CD4-positive, alpha-beta T cell treated with Interleukin-6 at 100 ng/mL for 8 hours (primary cell): Measurements from ENCODE around the gene SORCS2.

ENCODE experiments used
- DNase-seq: peaks from one replicate; pipeline ENCODE4 v3.0.0-alpha.2; 2020; ENCODE audit warnings: mixed read lengths, low spot score

SORCS2 gene

DNA sequence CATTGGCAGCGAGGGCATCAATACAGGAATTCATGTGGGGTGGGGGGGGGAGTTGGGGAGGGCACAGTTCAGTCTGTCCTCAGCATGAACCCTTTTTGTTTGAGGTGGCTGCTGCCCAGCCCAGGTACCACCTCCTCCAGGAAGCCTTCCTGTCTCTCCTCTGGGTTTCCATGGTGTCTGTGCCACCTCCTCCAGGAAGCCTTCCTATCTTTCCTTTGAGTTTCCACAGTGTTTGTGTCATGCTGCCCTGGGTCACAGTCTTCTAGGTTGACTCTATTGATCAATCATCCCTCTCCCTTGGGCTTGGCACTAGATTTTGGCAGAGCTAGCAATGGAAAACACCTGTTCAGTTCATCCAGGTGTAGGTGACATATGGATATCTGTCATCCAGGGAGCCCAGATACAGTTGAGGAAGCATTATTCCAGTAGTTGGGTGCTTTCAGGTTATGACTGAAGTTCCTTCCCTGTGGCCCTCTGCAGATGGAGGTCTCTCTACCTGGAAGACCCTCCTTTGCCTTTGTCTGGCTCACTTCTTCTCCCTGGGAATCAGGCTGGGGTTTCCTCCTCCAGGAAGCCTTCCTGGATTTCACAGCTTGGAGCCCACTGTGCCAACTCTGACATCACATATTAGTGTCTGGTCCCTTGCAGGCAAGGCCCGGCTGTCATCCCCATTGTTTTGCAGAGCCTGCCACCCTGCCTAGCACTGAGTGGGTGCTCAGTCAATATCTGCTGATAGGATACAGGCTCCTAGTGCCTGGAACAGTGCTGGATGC, 96.6 kb downstream of the SORCS2 start:
- no peak for DNase-seq

DNA sequence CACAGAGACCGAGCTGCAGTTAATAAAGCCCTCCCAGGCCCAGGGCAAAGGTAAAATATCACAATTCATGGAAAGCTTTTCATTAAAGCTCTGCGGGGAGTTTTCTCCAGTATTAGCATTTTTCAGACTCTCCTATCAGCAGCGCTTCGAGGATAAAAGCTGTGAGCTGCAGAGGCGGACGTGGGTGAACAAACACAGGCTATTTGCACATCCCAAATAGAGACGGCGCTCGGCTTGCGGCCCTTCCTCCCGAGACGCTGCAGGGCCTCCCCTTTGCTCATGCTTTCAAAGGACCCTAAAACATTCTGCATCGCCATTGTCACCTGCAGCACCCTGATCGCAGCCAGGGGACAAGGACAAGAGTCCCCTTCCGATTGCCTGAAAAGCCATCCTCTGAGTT, 97.3 kb downstream of the SORCS2 start:
- DNase-seq = no peak

DNA sequence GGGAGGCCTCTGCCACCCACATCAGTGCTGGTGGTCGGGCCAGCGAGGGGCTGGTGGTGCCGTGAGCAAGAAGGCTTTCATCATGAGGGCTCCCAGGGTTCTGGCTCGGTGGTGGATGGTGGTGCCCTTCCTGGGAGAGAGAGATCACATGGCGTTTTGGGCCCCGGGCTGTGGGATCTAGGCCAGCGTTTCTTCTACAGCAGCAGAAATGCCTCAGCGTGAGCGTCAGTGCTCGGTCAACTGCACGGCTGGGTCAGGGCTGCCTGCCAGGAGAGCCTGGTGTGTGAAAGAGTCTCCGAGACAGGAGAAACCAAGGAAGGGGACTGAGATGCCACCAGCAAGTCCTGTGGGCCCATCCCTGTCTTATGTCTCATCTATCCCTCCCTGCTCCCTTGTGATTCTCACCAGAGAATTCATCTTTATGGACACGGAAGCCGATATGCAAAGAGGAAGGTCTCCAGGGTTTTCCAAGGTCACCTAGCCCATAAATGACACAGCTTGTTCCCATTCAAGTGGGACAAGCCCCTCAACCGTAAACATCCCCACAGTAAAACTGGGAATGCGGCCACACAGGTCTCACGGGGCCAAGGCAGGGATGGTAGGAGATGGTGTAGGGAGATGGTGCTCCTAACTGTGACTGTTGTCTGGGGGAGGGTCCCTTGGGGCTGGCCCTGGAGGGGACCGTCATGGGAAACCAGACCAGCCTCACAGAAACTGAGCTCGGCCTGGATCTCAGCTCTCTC, 99.2 kb downstream of the SORCS2 start:
- DNase-seq = no peak

GRCh38 chr4:7293703-7294102, 101.4 kb downstream of the SORCS2 start:
- DNase-seq = no peak

- DNase-seq = no peak
Observed at GRCh38 chr4:7294176-7294756, 101.9 kb downstream of the SORCS2 start.

DNA sequence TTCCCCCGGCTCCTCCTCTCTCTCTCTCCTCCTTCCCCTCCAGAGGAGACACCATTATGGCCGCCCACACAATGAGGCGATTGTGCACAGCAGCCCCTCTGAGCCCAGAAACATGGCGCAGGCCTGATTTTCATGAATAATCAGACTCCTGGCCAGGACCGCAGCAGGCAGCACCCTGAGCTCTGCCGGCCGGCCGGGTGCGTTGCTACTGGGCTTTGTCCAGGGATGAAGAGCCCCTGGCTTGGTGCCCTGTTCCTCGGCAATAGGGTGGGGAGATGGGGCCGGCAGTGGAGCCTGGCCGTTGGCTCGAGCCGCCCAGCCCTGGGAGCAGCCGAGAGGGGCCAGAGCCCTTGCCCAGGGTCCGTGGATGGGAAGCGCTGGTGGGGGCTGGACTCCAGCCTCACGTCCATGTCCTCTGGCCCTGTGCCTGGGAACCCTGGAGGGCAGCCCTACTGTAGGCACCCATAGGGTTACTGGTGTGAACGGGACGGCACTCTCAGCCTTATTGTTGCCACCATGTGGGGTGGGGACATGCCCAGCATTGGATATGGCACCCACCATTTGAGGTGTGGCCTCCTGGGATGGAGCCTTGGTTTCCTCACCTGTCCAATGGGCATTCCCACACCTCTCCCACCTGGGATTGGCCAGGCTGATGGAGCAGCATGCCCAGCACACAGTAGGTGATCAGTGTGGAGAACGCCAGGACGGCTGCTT, 103.0 kb downstream of the SORCS2 start:
- no peak for DNase-seq

GRCh38 chr4:7295911-7296660, 103.7 kb downstream of the SORCS2 start:
- DNase-seq = no peak

DNA sequence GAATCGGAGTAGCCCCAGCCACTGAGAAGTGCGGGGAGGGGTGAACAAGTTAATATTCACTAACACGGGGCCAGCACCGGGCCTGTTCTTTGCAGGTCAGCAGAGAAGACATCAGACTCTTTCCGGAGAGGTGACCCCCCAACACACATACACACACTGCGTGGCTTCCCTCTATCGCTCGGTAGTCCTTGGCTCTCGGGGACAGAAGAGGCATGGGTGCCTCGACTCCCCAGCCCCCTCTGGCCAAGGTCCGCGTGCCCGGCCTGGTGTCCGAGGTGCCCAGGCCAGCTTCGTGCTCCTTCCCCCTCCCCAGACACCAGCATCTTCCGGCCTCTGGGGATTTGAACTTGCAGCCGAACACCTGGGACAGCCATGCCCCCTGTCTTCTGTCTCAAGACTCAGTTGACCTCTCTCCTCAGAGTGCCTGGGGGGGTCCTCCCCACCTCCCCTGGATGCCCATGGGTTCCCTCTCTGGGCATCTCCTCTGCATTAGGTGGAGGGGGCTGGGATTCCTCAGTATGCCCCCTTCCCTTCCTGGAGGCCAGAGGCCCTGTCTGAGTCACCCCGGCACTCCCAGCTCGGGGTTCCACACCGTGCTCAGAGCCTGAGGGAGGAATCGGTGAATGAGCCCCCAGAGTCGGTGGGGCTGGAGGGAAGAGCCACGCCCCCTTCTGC, 104.5 kb downstream of the SORCS2 start:
- DNase-seq = no peak

GRCh38 chr4:7297374-7297773, 105.0 kb downstream of the SORCS2 start:
- no peak for DNase-seq

DNA sequence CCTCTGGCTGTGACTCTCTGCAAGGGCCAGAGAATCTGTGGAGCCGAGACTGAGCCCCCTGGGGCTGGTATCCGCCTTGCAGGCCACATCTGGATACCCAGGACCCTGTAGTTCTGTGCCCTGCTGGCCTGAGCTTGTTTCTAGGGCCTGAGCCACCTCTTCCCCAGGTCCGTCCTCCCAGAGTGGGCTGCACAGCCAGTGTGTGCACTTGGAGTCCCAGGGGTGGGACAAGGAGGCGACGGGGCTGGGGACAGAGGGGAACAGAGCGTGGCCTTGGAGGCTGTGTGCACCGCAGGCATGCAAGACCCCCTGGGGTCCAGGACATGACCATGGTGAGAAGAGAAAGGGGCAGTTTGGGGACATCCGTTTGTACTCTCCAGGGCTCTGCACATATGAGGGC, 105.5 kb downstream of the SORCS2 start:
- DNase-seq = no peak

DNA sequence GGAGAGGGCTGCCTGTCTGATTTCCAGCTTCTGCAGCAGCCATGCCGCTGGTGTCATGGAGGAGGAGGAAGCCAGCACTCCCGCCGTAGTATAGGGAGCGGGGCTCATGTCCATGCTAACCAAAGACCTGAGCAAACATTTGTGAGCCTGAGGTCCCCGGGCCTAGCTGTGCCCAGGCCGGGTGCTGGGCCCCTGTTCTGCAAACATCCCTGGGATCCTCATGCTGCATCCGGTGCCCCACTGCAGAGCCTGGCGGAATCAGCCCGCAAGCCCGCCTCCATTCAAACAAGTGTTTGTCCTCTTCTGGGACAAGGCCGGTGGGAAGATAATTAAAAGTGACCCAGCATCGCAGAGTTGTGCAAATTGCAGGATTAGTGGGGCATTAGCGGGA, 106.3 kb downstream of the SORCS2 start:
- no peak for DNase-seq

DNA sequence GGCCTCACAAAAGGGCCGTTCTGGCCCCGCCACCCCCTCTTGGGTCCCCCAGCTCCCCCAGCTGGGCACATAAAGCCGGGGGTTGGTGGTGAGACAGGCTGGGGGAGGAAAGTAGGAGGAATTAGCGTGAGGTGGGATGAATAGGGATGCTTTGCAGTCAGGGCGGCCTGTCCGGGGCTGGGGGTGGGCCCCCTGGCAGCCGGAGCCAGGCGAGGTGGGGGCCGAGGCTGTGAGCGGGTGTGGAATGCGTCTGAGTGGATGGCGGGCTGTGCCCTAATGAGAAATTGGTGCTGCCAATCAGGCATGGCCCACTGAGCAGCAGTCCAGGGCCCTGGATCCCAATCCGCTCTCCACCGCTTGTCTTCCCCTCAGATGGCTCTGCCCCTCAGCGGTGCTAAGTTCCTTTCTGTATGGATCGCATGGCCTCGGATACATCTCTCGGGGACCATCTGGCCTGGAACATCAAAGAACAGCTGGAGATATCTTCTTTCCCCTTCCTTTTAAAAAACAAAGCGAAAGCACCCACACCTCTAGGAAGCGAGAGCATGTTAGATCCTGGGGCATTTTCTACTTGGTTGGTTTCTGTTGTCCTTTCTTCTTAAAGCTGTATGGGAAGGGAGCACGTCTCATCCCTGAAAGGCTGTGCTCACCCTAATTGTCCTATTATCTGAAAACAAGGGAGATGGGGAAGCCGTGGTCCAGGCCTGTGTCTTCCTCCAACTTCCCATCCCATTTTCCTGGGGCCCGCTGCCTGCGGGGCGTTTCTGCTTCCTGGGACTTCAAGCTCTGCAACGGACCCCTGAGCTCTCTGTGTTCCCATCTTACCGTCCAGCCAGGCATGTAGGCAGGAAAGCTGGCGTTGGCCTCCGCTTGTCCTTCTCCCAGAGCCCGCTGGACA, 106.9 kb downstream of the SORCS2 start:
- no peak for DNase-seq

GRCh38 chr4:7299908-7300710, 107.8 kb downstream of the SORCS2 start:
- DNase-seq = no peak

GRCh38 chr4:7300711-7301095, 108.4 kb downstream of the SORCS2 start:
- DNase-seq = no peak

- DNase-seq = no peak
Observed at GRCh38 chr4:7301126-7301785, 108.9 kb downstream of the SORCS2 start.

GRCh38 chr4:7301846-7302630, 109.7 kb downstream of the SORCS2 start:
- DNase-seq = no peak

- no peak for DNase-seq
Observed at GRCh38 chr4:7302781-7303404, 110.6 kb downstream of the SORCS2 start.

GRCh38 chr4:7303561-7303960, 111.2 kb downstream of the SORCS2 start:
- no peak for DNase-seq
